Body of pancreas (tissue), 4 donors: ENCODE data around the gene FBXL17. TPM values are rescaled to one million over a fixed set of nuclear protein-coding genes. Genes with fewer than 3 reads are reported as not detected.

ENCODE experiments used
- ATAC-seq: fragments of 150-250 bp; one replicate; pipeline ENCODE4 v1.9.1; 2016
- DNase-seq, 4 donors: peaks; one replicate each; pipeline ENCODE4 v3.0.0-alpha.2; 2019
- H3K27ac ChIP-seq, 4 donors: fragments of 200-600 bp; sonication (generic); 1 replicate in 3 of 4; 2 replicates in 1 of 4; pipeline versions ENCODE4 v1.5.1 to v1.6.1; 2016 to 2019; ENCODE audit warnings: mild to moderate bottlenecking in 1 of 4, mixed read lengths in 1 of 4, moderate library complexity in 1 of 4
- H3K27me3 ChIP-seq, 2 donors: fragments of 200-600 bp; sonication (generic); one replicate each; pipeline ENCODE4 v1.6.0; 2016; ENCODE audit warnings: mild to moderate bottlenecking in 1 of 2
- H3K36me3 ChIP-seq, 2 donors: fragments of 200-600 bp; sonication (generic); replicated peaks in 1 of 2; 2 replicates each; pipeline ENCODE4 v1.5.1; 2016; ENCODE audit warnings: low read depth in 2 of 2; ENCODE audit not compliant: insufficient read depth in 1 of 2
- H3K4me1 ChIP-seq: fragments of 200-600 bp; sonication (generic); one replicate; pipeline ENCODE4 v1.6.0; 2016
- H3K4me3 ChIP-seq, 2 donors: fragments of 200-600 bp; sonication (generic); 1 replicate in 1 of 2; 2 replicates in 1 of 2; pipeline ENCODE4 v1.5.1; 2016 to 2019
- H3K9me3 ChIP-seq, 3 donors: fragments of 200-600 bp; sonication (generic); 1 replicate in 2 of 3; 2 replicates in 1 of 3; pipeline ENCODE4 v1.5.1; 2016
- POLR2A ChIP-seq, 3 donors: fragments of 450-650 bp; IDR thresholded peaks; one replicate each; pipeline ENCODE4 v1.6.1; 2016; ENCODE audit warnings: antibody characterized with exemption in 3 of 3, mild to moderate bottlenecking in 2 of 3
- WGBS, 2 donors: methylation state at CpG; one replicate each; pipeline ENCODE4 v1.1.5; 2017; 5-methylcytosine and 5-hydroxymethylcytosine counted together
- intact Hi-C: fragments of 100-400 bp; cut with DNase I; formaldehyde crosslinking; loops from one replicate; pipeline ENCODE4 v1.15.1; 2023
- total RNA-seq, 2 donors: library from RNA; depleted of rRNA; stranded (reverse); fragments of >200 nt; gene quantifications; one replicate each; pipeline ENCODE4 v1.1.0, GENCODE V29; 2016
- TF ChIP-seq, protein P1 (sequence below), 7 experiments: fragments of 450-650 bp in 4 of 7; fragments of 200-600 bp in 3 of 7; sonication (generic) in 3 of 7; IDR thresholded peaks; one replicate each; pipeline ENCODE4 v1.5.1; 2016 to 2019; ENCODE audit warnings: antibody characterized with exemption in 7 of 7

Gene FBXL17
- total RNA-seq, 2 donors from 2014 or later, result 5.3 to 13.5 TPM

- Histone ChIP-seq H3K4me3 (no peak overlapping the region), H3K4me1 (peaks cover 6% of the 10 kb centered on the region), H3K27me3 (no peaks in the 10 kb centered on the region), H3K36me3 (no peaks in the 10 kb centered on the region), H3K9me3 (no peaks in the 10 kb centered on the region), H3K27ac (no peak overlapping the region)
- ATAC-seq (no peak), DNase-seq (no peak)
- TF ChIP-seq, protein P1, sequence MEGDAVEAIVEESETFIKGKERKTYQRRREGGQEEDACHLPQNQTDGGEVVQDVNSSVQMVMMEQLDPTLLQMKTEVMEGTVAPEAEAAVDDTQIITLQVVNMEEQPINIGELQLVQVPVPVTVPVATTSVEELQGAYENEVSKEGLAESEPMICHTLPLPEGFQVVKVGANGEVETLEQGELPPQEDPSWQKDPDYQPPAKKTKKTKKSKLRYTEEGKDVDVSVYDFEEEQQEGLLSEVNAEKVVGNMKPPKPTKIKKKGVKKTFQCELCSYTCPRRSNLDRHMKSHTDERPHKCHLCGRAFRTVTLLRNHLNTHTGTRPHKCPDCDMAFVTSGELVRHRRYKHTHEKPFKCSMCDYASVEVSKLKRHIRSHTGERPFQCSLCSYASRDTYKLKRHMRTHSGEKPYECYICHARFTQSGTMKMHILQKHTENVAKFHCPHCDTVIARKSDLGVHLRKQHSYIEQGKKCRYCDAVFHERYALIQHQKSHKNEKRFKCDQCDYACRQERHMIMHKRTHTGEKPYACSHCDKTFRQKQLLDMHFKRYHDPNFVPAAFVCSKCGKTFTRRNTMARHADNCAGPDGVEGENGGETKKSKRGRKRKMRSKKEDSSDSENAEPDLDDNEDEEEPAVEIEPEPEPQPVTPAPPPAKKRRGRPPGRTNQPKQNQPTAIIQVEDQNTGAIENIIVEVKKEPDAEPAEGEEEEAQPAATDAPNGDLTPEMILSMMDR (IDR thresholded peaks at IDR 0.05), result no peak
- no peak for TF ChIP-seq POLR2A (IDR thresholded peaks at IDR 0.05)
- intact Hi-C loops, result no loop called here
- WGBS, 2 donors, result 84 to 87% methylated on average over 4 of the region's 4 CpGs
Observed at GRCh38 chr5:107878661-107879060, 503.2 kb downstream of the FBXL17 start.

DNA sequence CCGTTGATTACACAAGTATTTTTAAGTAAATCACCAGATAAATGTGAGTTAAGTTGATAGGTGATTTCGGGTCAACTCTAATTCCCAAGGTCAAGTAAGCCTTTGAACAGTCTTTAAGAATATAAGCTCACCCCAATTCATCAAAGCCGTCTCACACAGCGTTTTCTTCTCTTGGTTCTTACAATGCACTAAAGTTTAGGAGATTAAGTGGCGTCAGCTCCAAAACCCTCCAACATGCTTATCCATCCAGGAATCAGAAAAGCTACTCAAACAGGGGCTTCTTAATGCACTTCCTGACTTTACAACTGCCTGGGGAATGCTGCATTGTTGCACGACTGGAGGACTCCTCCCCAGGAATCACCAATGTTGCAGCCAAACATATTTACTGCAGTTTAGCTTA, 505.0 kb downstream of the FBXL17 start:
- 87 to 89% methylated on average over 6 of the region's 6 CpGs for WGBS, 2 donors
- TF ChIP-seq, protein P1 (IDR thresholded peaks at IDR 0.05), result no peak
- no peak for TF ChIP-seq POLR2A (IDR thresholded peaks at IDR 0.05)
- ATAC-seq (no peak), DNase-seq (no peak)
- H3K9me3 ChIP-seq, result no peaks in the 10 kb centered on the region
- no peak overlapping the region for H3K4me3 ChIP-seq
- H3K4me1 ChIP-seq, result peaks cover 6% of the 10 kb centered on the region
- H3K27ac ChIP-seq, result no peak overlapping the region
- H3K36me3 ChIP-seq, result no peaks in the 10 kb centered on the region
- intact Hi-C loops, result no loop called here
- no peaks in the 10 kb centered on the region for H3K27me3 ChIP-seq

- ATAC-seq, result no peak
- Histone ChIP-seq H3K27ac (no peak overlapping the region), H3K4me1 (peaks cover 6% of the 10 kb centered on the region), H3K36me3 (no peaks in the 10 kb centered on the region), H3K27me3 (no peaks in the 10 kb centered on the region), H3K9me3 (no peaks in the 10 kb centered on the region), H3K4me3 (no peak overlapping the region)
- TF ChIP-seq, protein P1 (IDR thresholded peaks at IDR 0.05), result no peak
- no peak for TF ChIP-seq POLR2A (IDR thresholded peaks at IDR 0.05)
- no peak for DNase-seq
- intact Hi-C loops, result no loop called here
- whole genome bisulfite sequencing, 2 donors, result 96% methylated on average over 7 of the region's 7 CpGs
Observed at GRCh38 chr5:107876261-107876660, 505.6 kb downstream of the FBXL17 start.

DNA sequence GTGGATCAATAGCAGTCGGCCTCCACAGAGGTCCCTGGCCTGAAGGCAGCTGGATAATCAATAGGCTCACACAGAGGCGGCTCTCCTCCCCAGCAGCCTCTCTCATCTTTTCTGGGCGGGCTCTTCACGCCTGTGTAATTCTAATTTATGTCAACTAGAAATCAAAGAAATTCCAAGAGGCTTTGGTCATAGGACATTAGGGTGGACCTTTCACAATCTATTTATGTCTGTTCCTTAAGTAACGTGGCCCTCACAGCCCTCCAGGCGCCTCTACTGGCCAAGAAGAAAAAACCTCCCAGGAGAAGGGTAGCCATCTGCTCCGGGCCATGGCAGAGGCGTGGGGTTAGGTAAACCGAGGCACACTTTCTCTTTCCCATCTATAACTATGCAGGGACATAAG, 506.1 kb downstream of the FBXL17 start:
- Histone ChIP-seq H3K4me3 (no peak overlapping the region), H3K4me1 (peaks cover 6% of the 10 kb centered on the region), H3K9me3 (no peaks in the 10 kb centered on the region), H3K36me3 (no peaks in the 10 kb centered on the region), H3K27me3 (no peaks in the 10 kb centered on the region), H3K27ac (no peak overlapping the region)
- 84 to 94% methylated on average over 9 of the region's 9 CpGs for WGBS, 2 donors
- no peak for ATAC-seq
- intact Hi-C loops, result no loop called here
- TF ChIP-seq, protein P1 (IDR thresholded peaks at IDR 0.05), result no peak
- no peak for TF ChIP-seq POLR2A (IDR thresholded peaks at IDR 0.05)
- DNase-seq, result no peak

DNA sequence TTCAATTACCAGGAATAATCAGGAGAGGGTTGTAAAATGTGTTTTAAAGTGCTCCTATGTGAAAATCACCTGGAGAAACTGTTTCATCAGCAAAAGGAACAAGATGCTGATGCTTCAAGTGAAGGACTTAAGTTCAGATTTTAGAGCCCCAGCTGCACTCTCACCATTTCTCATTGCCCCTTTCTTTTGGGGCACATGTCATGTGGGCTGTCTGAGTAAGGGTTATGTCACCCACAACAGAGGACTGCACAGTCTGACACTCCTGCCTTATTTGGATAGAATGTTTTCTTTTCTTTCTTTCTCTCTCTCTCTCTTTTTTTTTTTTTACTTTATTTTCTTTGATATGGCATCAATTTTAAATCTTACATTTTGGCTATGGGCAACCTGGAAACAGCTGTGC, 507.1 kb downstream of the FBXL17 start:
- H3K27me3 ChIP-seq, result no peaks in the 10 kb centered on the region
- no peak overlapping the region for H3K27ac ChIP-seq
- ATAC-seq, result no peak
- TF ChIP-seq POLR2A (IDR thresholded peaks at IDR 0.05), result no peak
- TF ChIP-seq, protein P1 (IDR thresholded peaks at IDR 0.05), result no peak
- peaks cover 6% of the 10 kb centered on the region for H3K4me1 ChIP-seq
- H3K9me3 ChIP-seq, result no peaks in the 10 kb centered on the region
- no peak for DNase-seq
- H3K4me3 ChIP-seq, result no peak overlapping the region
- intact Hi-C loops, result no loop called here
- no peaks in the 10 kb centered on the region for H3K36me3 ChIP-seq
